ENCODE measurements around the gene SHISA4. TPM values are rescaled to one million over a fixed set of nuclear protein-coding genes. Genes with fewer than 3 reads are reported as not detected.

The SHISA4 gene
- total and polyA plus RNA-seq, 4 donors: 7.2 to 15.9 (median 11.8) TPM

- 82 to 85% methylated on average over 3 of the region's 3 CpGs for WGBS, 2 donors
- Histone ChIP-seq H3K9me3 (ENCODE audit: control insufficient read depth in 4 of 4, insufficient read depth in 3 of 4, low read length in 3 of 4) (no peaks in the 10 kb centered on the region), H3K36me3 (ENCODE audit: control insufficient read depth in 4 of 4, insufficient read depth in 4 of 4, low read length in 4 of 4) (no peaks in the 10 kb centered on the region), H3K4me3 (no peak overlapping the region), H3K9ac (ENCODE audit: insufficient read depth in 1 of 2, low read length in 2 of 2) (no peak overlapping the region), H3K4me1 (ENCODE audit: control insufficient read depth in 5 of 5, insufficient read depth in 5 of 5, low read length in 5 of 5) (peaks cover 0 to 17% (median 5%) of the 10 kb centered on the region in 5 donors), H3K27me3 (ENCODE audit: control insufficient read depth in 3 of 3, insufficient read depth in 3 of 3, low read length in 2 of 3) (no peaks in the 10 kb centered on the region), H3K27ac (ENCODE audit: low read depth in 1 of 2, low read length in 1 of 2) (no peak overlapping the region)
- no peak for DNase-seq
- TF ChIP-seq, protein P1, sequence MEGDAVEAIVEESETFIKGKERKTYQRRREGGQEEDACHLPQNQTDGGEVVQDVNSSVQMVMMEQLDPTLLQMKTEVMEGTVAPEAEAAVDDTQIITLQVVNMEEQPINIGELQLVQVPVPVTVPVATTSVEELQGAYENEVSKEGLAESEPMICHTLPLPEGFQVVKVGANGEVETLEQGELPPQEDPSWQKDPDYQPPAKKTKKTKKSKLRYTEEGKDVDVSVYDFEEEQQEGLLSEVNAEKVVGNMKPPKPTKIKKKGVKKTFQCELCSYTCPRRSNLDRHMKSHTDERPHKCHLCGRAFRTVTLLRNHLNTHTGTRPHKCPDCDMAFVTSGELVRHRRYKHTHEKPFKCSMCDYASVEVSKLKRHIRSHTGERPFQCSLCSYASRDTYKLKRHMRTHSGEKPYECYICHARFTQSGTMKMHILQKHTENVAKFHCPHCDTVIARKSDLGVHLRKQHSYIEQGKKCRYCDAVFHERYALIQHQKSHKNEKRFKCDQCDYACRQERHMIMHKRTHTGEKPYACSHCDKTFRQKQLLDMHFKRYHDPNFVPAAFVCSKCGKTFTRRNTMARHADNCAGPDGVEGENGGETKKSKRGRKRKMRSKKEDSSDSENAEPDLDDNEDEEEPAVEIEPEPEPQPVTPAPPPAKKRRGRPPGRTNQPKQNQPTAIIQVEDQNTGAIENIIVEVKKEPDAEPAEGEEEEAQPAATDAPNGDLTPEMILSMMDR (IDR thresholded peaks at IDR 0.05; ENCODE audit: control extremely low read depth, extremely low read depth): no peak
- no peak for ATAC-seq (ENCODE audit: insufficient read depth, low FRiP score)
These were observed 2.2 kb downstream of the SHISA4 start for GRCh38 chr1:201890806-201891450.

- no peaks in the 10 kb centered on the region for H3K27me3 ChIP-seq (ENCODE audit: control insufficient read depth in 3 of 3, insufficient read depth in 3 of 3, low read length in 2 of 3)
- no peak overlapping the region for H3K27ac ChIP-seq (ENCODE audit: low read depth in 1 of 2, low read length in 1 of 2)
- H3K9ac ChIP-seq (ENCODE audit: insufficient read depth in 1 of 2, low read length in 2 of 2): no peak overlapping the region
- ATAC-seq (ENCODE audit: insufficient read depth, low FRiP score): no peak
- TF ChIP-seq, protein P1 (IDR thresholded peaks at IDR 0.05; ENCODE audit: control extremely low read depth, extremely low read depth): no peak
- peaks cover 0 to 17% (median 5%) of the 10 kb centered on the region in 5 donors for H3K4me1 ChIP-seq (ENCODE audit: control insufficient read depth in 5 of 5, insufficient read depth in 5 of 5, low read length in 5 of 5)
- no peaks in the 10 kb centered on the region for H3K36me3 ChIP-seq (ENCODE audit: control insufficient read depth in 4 of 4, insufficient read depth in 4 of 4, low read length in 4 of 4)
- DNase-seq: no peak
- no peak overlapping the region for H3K4me3 ChIP-seq
- WGBS, 2 donors: 87 to 89% methylated on average over 5 of the region's 5 CpGs
- no peaks in the 10 kb centered on the region for H3K9me3 ChIP-seq (ENCODE audit: control insufficient read depth in 4 of 4, insufficient read depth in 3 of 4, low read length in 3 of 4)
These were observed 2.9 kb downstream of the SHISA4 start for GRCh38 chr1:201891451-201892045.

GRCh38 chr1:201892211-201892610 is 3.5 kb downstream of the SHISA4 start:
- no peak for ATAC-seq (ENCODE audit: insufficient read depth, low FRiP score)
- TF ChIP-seq, protein P1 (IDR thresholded peaks at IDR 0.05; ENCODE audit: control extremely low read depth, extremely low read depth): no peak
- 91 to 96% methylated on average over 6 of the region's 6 CpGs for WGBS, 2 donors

More at GRCh38 chr1:201892211-201892610, 3.5 kb downstream of the SHISA4 start:
- no peak for DNase-seq
- peaks cover 0 to 17% (median 5%) of the 10 kb centered on the region in 5 donors for H3K4me1 ChIP-seq (ENCODE audit: control insufficient read depth in 5 of 5, insufficient read depth in 5 of 5, low read length in 5 of 5)
- no peak overlapping the region for H3K27ac ChIP-seq (ENCODE audit: low read depth in 1 of 2, low read length in 1 of 2)
- no peaks in the 10 kb centered on the region for H3K36me3 ChIP-seq (ENCODE audit: control insufficient read depth in 4 of 4, insufficient read depth in 4 of 4, low read length in 4 of 4)
- H3K27me3 ChIP-seq (ENCODE audit: control insufficient read depth in 3 of 3, insufficient read depth in 3 of 3, low read length in 2 of 3): no peaks in the 10 kb centered on the region
- no peak overlapping the region for H3K9ac ChIP-seq (ENCODE audit: insufficient read depth in 1 of 2, low read length in 2 of 2)
- H3K9me3 ChIP-seq (ENCODE audit: control insufficient read depth in 4 of 4, insufficient read depth in 3 of 4, low read length in 3 of 4): no peaks in the 10 kb centered on the region
- no peak overlapping the region for H3K4me3 ChIP-seq

All from lung (tissue), 12 donors.